Kidney epithelial cell (primary cell): ENCODE results near the gene TGFBR3. TPM values are rescaled to one million over a fixed set of nuclear protein-coding genes. Genes with fewer than 3 reads are reported as not detected.

Source experiments
- DNase-seq: peaks from one replicate; pipeline ENCODE4 v3.0.0-alpha.2; 2010; ENCODE audit warnings: low read depth
- H3K27me3 ChIP-seq: 2 replicates; pipeline ENCODE4 v1.6.0; 2011; ENCODE audit warnings: low read length; ENCODE audit not compliant: control insufficient read depth, insufficient read depth
- H3K36me3 ChIP-seq: 2 replicates; pipeline ENCODE4 v1.5.1; 2011; ENCODE audit warnings: low read length; ENCODE audit not compliant: control insufficient read depth, insufficient read depth
- H3K4me3 ChIP-seq: 2 replicates; pipeline ENCODE4 v1.5.1; 2011; ENCODE audit warnings: low read depth, mild to moderate bottlenecking, control low read depth, low read length
- CTCF ChIP-seq: IDR thresholded peaks from 2 replicates; pipeline ENCODE4 v1.5.1; 2011; ENCODE audit warnings: mild to moderate bottlenecking, moderate library complexity, low read length, control low read depth, inconsistent platforms; ENCODE audit not compliant: insufficient read depth, poor library complexity, severe bottlenecking
- total RNA-seq: library from RNA; depleted of rRNA; stranded (reverse); fragments of >200 nt; gene quantifications from 2 replicates; pipeline ENCODE4 v1.2.3, GENCODE V29; 2015

Gene TGFBR3
- total RNA-seq, 1 donor from 2014 or later, result 5.5 TPM

GRCh38 chr1:91784616-91785015, 101.3 kb downstream of the TGFBR3 start:
- Histone ChIP-seq H3K27me3 (no peaks in the 10 kb centered on the region), H3K36me3 (no peaks in the 10 kb centered on the region), H3K4me3 (no peak overlapping the region)
- DNase-seq, result no peak
- TF ChIP-seq CTCF, result no peak

GRCh38 chr1:91784191-91784590, 101.8 kb downstream of the TGFBR3 start:
- H3K4me3 ChIP-seq, result no peak overlapping the region
- no peaks in the 10 kb centered on the region for H3K27me3 ChIP-seq
- H3K36me3 ChIP-seq, result no peaks in the 10 kb centered on the region
- no peak for TF ChIP-seq CTCF
- DNase-seq, result no peak

GRCh38 chr1:91783423-91784170, 102.4 kb downstream of the TGFBR3 start:
- TF ChIP-seq CTCF, result no peak
- no peak overlapping the region for H3K4me3 ChIP-seq
- no peak for DNase-seq

GRCh38 chr1:91781901-91782622, 103.9 kb downstream of the TGFBR3 start:
- Histone ChIP-seq H3K36me3 (no peaks in the 10 kb centered on the region), H3K27me3 (no peaks in the 10 kb centered on the region), H3K4me3 (no peak overlapping the region)
- no peak for TF ChIP-seq CTCF
- DNase-seq, result no peak

More at GRCh38 chr1:91783423-91784170, 102.4 kb downstream of the TGFBR3 start:
- Histone ChIP-seq H3K36me3 (no peaks in the 10 kb centered on the region), H3K27me3 (no peaks in the 10 kb centered on the region)

- TF ChIP-seq CTCF, result no peak
- no peaks in the 10 kb centered on the region for H3K27me3 ChIP-seq
- H3K36me3 ChIP-seq, result no peaks in the 10 kb centered on the region
- H3K4me3 ChIP-seq, result no peak overlapping the region
- DNase-seq, result no peak
Measured at GRCh38 chr1:91781371-91781825, 104.6 kb downstream of the TGFBR3 start.

DNA sequence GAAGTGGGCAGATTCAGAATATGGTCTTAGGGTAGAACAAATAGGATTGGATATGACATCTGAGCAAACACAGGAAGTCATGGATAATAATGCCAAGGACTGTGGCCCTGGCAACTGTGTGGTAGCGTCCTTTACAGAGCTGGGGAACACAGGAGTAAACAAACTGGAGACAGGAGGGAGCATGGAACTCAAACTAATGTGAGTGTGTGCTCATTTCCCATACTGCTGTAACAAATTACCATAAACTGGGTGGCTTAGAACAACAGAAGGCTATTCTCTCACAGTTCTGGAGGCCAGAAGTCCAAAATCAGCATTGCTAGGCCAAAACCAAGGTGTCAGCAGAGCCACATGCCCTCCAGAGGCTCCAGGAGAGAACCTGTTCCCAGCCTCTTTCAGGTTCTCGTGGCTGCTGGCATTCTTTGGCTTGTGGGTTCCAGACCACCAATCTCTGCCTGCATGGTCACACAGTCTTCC, 106.4 kb downstream of the TGFBR3 start:
- no peak for DNase-seq
- no peaks in the 10 kb centered on the region for H3K27me3 ChIP-seq
- no peaks in the 10 kb centered on the region for H3K36me3 ChIP-seq
- TF ChIP-seq CTCF, result no peak
- no peak overlapping the region for H3K4me3 ChIP-seq
